NCI-H1092 treated with DMSO at 0.1 percent for 48 hours (cell line): ENCODE data around the gene XRCC4.
"Not testable (repeated sequence)": the region's sequence is repeated elsewhere in the genome, so short reads cannot be mapped to it uniquely, and the experiment has no call there.

ENCODE experiments used
- DNase-seq: peaks from one replicate; lab custom pipeline; 2025; lab: John Stamatoyannopoulos, UW

Gene XRCC4

DNA sequence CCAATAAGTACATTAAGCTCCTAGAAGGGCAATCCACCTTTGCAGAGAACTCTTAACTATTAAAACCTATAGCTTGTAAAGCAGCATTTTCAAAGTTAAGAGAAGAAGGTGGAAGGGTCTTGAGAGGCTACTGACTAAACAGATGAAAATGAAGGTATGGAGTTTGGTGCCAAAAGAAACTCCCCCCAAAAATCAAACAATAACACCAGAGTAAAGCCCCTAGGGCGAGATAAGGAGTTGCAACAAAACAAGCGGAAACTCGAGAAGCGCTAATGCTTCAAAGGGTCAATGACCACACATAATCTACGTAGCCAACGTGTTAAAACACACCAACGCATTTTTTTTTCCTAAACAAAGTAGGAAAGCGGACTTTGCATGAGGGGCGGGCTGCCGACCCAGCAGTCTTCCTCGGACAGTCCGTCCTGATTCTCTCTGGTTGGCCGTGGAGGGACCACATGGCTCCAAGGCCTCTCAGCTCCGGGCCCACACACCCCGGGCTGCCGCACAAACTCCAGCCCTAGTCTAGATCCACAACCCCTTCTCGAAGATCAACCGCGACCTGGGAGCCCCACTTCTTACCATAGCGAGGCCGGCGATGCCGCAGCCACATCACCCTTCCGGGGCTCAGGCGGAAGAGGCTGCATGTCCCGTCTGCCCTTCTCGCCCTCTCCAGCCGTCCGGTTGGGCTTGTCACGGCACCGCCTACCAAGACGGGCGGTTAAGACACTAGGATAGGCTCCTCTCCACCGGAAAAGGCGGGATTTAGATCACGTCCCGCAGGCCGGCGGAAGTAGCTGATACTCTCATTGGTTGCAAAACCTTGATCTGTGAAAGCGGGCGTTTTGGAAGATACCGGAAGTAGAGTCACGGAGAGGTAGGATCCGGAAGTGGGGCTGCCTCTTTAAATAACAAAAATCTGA is at the start of gene XRCC4, which contains the start of gene TMEM167A:
Gene XRCC4 (plus strand): TSS at position 806 of the 920 bp plus-strand sequence. CDS start 27,373 bp downstream, outside the sequence.
Gene TMEM167A (minus strand): TSS at position 653 of the 920 bp plus-strand sequence. CDS start 71 bp downstream, at position 582.
- DNase-seq: peak; percentile 95

DNA sequence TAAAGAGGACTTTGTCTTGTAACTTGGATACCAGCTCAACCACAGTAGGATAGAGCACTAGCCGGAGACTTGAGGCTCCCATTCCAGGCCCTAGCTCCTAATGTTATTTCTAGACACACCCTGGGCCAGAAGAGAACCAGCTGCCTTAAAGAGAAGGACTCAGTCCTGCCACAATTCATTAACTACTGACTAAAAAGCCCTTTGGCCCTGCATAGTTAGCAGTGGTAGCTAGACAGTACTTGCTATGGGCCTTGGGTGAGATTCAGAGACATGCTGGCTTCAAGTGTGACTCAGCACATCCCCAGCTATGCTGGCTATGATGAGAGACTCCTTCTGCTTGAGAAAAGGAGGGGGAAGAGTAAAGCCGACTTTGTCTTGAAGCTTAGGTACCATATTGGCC is 47.4 kb upstream of the XRCC4 start:
- DNase-seq: no peak

DNA sequence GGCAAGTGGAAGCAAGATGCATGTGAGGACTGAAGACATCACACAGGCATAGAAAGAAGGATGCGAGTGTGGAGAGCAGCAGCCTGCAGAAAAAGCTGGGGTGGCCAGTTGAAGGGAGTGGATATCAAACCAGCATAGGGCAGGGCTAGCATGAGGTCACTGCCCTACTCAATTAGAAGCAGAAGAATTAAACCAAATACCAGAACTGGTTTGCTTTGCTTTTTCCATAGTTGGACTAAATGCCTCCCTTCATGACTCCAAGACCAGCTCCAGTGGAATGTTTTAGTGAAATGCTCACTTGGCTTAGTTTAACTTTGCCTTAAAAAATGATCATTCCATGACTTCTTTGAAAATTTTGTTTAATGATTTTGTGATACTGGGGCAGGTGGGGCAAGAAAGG is 46.0 kb upstream of the XRCC4 start:
- no peak for DNase-seq

DNA sequence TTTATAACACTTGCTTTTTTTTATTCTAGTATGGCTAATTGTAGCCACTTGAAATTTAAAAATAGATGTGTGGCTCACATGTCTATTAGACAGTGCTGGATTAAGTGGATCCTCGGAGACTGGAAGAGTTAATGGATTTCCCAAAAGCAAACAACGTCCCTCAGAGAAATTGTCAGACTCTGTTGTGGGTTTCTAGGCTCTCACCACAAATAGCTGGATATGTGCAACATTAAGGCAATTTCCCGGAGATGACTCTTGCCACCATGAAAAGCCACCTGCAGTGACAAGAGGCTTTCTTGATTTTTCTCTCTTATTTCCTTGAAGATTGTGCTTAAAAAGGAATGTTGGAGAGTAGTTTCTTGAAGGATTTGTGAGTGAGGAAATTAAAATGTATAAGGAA is 43.3 kb upstream of the XRCC4 start:
- DNase-seq: peak; percentile 64

DNA sequence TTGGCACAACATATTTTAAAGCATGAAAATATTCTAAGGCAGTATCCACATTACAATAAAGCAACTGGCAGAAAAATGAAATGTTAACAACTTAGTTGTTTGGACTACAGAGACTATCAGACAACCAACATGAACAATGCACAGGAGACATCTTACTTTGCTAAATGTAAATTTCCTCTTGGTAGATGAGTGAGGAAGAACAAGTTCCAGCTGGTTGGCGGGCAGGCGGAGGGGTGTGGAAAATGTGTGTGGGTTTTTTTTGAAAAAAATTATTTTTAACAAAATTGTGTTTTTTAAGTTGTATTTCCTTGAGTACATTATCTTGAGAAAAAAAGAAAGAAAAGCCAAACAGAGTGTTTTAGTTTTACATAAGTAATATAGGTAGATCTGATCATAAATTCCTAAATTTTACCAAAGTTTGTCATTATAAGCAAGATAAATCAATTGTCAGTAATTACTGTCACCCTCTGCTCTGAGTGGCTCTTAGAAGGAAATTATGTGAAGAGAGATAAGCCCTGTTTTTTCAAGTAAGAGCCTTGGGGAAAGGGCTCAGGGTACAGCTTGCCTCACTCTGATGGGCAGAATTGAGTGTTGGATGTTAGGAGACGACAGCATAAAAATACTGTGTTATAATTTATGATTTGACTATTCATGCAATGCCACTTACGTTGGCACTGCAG is 42.7 kb upstream of the XRCC4 start:
- peak; percentile 25 for DNase-seq

DNA sequence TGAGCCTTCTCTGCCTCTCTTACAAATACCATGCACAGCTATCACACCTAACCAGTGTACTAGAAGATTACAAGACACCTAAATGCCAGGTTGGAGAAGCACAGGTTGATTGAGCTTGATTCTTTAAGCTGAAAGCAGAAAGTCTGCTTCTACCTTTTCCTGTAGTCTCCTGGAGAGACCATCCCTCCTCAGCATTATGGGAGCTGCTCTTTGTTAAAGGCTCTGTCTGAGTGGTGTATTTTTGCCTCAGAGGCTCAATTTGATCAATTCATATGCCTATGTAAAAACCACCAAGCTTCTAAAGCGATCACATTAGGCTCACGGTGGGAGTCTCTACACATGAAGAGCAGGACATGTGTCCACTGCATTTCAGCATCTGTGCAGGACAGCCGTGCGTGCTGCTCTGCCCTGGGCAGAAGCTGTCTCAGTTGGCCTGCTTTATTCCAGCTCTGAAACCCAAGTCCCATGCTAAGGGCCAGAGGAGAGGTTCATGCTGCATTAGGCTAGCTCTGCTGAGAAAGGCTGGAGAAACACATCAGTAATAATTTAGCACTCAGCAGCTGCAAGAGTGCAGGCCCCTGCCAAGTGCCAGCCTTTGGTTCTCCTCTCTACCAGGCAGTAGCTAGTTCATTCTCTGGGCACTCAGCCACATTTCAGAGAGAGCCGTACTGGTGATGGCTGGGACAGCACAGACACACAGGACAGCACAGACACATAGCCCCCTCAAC is 41.8 kb upstream of the XRCC4 start:
- peak; percentile 90 for DNase-seq

DNA sequence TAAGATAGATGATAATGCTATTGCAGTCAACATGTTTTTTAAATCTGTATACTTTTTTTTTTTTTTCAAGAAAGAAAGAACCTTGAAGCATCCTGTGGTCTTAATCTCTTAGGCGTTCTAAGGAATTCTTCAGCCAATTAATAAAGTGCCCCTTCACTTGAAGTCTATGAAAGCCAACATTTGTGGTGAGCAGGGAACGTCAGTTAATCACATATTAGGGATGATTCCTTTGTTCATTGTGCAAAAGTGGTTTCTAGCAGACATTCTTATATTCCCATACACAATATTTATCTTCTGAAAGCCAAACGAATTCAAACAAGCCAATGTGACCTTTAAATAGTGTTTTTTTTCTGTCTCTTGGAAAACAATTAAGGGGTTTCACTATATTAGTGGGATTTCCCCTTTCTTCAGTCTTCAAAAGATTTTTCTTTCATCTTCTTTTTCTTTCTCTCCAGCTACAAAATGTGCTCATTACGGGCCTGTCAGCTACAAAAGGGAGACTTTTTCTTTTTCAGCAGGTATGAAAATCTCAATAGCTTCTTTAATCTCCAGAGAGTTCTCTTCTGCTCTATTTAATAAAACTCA is 40.3 kb upstream of the XRCC4 start:
- DNase-seq: no peak

DNA sequence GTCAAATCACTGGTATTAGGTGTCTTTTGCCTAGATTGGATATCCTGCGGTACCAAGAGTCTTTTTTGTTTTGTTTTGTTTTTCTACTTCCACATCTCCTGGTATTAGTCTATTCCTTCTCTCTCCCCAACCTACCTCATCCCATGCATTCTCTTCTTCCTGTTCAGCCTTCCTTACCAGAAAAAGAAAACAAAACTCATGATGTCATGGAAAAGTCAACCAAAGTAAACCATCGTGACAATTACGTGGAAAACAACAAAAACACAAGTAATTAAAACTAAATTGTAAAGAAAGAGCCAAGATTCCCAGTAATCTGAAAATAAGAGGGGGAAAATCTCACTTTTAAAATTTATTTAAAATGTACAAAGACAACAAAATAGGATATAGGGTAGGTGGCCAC is 38.4 kb upstream of the XRCC4 start:
- no peak for DNase-seq

DNA sequence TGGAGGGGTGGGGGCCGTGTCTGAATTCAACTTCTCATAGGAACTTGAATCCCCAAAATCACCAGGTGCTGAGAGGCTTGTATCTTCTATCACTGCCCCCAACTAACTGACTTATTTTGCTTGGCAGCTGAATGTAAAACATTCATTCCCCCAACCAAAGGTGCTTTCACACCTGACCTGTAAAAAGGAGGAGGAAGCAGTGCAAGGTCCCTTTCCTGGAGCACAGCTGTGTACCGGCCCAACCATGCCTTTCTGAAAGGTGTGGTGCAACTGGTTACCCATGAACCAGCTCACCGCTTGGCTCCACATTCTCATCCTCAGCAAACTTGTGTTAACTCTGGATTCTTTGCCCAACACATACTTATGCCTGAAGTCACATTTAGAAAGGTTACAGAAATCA is 34.8 kb upstream of the XRCC4 start:
- no peak for DNase-seq

DNA sequence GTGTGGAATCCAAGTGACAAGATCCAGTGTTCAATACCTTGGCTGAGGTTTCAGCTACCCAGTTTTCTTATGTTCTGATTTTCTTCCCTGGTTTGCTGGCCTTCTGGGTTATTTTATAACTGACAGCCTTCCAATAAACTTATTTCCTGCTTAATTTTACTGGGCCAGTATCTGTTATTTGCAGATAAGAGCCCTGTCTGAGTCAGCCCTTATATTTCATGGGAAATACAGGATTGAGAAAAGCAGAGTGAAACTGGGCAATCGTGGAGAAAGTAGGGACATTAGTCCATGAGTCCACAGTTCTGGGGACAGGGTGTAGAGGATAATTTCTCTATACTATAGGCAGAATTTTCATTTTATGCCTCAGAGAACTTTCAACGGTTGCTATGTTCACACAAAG is 32.4 kb upstream of the XRCC4 start:
- no peak for DNase-seq

DNA sequence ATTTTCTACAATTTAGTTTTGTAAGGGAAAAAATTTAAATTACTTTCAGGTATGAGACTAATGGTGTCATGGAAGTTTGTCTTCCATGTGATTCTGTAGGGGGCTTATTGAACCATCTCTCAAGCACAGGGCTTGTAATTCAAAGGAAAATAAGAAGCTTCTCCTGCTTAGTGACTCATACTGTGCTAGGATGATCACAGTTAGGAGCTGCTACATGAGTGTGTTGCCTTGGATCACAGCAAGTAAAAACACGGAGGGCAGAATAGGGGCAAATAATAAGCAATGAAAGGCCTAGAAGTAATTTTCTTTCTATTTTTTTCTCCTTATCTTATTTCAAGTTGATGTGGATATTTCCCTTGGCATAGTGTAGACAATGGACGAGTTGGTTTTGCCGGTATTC is 29.1 kb upstream of the XRCC4 start:
- no peak for DNase-seq

DNA sequence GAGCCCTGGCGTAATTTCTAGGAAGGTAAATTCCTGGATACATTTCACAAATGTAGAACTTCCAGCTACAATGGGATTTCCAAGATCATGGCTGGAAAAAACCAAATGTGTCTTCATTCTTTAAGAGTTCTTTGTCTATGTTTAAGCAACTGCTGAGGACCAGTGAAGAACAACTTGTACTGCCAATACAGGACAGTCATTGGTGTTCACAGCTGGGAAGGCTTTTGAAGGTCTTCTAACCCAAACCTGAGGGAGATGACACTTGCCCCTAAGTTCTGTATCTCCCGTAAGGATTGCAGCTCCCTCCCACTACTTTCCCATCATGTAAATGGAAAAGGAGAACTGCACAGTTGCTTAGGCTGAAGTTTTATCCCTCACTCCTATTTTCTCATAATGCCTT is 28.5 kb upstream of the XRCC4 start:
- no peak for DNase-seq

DNA sequence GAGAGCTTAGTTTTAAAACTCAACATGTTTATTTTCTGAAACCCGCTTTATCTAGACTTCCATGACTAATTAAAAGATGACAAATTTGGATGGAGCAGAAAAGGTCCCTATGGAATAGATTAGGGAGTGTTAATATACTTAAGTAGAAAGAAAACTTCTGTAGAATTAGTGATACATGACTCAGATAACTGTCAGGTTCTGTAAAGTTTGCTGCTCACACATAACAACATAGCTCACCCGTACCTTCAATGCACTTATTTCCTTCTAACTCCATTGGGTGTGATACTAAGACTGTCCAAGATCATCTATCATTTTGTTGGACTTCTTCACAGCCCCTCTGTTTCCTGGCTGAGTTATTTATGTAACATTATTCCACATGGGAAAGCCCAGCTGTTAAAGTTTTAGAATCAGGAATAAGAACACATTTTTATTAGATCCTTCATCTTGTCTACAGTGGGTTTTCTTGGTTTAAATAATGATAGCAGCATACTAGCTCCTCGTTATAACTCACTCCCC is 27.9 kb upstream of the XRCC4 start:
- no peak for DNase-seq

DNA sequence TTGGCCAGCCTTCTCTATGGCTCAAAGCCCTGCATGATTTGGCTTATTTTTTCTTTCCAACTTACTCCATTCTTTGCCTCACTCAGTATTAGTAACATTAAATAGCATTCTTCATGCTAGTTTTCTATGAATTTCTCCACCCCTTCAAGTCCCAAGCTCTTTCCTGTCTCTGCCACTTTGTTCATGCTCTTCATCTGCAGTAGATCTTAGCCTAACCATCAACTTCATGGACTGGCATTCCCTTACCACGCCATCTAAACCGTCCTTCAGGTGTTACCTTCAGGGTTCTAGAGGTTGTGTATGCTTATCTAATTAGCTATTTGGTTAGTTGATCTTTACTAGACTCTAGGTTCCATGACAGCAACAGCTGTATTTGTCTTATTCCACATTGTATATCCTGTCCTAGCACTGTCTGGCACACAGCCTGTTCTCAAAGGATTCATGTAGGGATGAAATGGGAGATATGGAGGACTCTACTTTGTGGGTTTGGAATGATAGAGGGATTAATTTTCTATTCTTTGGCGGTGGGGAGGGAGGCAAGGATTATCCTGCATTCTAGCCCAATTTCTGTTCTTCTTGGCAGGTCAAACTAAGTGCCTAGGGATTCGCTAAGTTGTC is 26.5 kb upstream of the XRCC4 start:
- DNase-seq: no peak

DNA sequence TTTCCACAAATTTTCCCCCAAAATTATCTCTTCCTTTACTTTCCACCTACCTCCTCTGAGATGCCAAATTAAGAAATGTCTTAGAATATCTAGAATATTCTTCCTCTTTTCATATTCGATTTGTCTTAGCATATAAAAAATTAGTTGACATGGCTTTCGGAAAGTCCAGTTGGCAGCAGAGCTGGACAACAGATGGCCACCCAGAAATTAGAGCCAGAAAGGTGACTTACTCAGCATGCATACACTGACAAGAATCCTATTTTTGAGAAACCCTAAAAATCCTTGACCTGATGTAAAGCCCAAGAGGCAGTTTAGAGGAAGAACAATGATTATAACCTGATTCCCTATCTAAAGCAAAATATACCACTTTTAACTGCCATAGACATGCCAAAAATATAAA is 22.2 kb upstream of the XRCC4 start:
- no peak for DNase-seq

DNA sequence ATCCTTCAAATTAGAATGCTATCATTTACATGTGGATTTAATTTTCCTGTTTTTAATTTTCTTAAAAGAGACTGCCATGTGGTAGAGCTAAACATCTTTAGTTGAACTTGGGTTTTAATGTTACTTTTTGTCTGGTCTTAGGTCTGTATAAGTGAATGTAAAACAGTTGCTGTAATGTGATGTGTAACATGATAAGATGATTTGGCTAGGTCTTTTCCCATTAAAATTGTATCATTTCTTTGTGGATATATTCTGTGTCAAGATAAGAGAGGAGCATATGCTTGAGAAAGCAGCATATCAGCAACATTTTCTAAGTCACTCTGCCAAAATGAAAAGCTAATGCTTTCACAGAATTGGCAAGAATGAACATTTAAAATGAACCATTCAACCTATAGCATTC is 18.6 kb upstream of the XRCC4 start:
- no peak for DNase-seq

DNA sequence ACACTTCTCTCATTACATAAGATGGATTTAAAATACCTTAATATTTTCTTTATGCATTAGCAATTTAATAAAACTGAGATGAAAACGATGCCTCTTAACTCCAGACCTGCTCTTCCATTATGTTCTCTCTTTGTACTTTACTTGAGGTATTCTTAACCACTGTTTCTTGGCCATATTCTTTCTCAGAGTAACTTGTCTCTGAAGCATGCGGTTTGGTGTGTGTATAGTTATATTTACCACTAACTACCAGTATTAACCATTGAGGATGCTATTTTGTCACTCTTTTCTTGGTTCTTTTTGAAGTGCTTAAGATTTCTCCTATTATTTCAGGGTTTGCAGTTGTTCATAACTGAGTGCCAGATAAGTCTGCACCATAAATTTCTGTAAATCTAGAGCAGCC is 18.0 kb upstream of the XRCC4 start:
- no peak for DNase-seq

DNA sequence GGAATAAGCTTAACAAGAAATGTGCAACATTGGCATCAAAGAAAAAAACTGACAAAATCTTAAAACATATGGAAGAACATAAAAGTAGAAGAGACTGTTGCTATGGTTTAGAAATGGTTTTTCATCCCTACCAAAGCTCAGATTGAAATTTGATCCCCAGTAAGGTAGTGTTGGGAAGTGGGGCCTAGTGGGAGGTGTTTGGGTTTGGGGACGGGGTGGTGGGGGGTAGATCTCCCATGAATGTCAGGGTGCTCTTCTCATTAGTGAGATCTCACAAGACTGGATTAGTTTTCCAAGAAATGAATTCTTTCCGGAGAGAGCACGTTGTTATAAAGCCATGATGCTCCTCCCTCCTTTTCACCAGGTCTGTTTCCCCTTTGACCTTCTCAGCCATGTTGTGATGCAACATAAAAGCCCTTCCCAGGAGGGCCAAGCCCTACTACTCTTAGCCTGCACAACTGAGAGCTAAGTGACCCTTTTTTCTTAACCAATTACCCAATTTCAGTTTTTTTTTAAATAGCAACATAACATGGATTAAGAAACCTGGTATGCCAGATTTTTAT is 10.7 kb upstream of the XRCC4 start:
- no peak for DNase-seq

DNA sequence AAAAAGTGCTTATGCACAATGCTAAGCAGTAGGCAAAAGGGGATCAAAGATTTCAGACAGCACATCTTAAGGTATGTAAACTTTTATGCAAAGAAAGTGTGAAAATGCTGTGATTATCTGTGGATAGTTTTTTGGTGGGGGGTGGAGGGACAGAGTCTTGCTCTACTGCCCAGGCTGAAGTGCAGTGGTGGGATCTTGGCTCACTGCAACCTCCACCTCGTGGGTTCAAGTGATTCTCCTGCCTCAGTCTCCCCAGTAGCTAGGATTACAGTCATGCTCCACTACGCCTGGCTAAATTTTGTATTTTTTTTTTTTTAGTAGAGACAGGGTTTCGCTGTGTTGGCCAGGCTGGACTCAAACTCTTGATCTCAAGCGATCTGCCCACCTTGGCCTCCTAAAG is 10.0 kb upstream of the XRCC4 start:
- DNase-seq: not testable (repeated sequence)

DNA sequence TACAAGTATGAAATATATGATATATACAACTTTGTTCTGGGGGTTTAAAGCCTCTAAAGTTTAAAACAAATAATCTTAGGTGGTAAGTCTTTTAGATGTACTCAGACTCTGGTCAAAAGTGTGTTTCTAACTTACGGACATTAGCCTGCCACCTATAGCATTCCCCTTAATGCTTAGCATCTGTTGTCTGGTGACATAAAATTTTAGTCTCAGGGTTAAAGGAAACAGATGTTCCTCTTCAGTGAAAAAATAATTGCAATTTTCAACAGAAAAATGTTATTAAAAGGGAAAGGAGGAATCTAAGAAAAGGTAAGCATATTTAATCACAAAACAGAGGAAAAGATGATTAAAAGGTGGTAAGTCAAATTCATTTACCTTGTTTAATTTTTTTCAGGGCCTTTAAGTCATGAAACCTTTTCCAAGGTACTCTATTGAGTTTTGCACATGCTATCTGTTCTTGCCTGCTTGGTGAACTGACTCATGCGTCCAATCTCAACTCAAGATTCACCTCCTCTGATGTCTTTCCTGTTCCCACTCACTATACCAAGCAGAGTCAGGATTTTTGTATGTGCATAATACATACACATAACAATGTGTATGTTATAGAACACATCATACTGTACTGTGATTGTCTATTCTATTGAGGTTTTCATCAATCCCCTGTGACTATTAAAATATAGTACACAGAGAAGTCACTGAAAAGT is 8.1 kb upstream of the XRCC4 start:
- DNase-seq: no peak
